ENCODE data around the gene AMBP. TPM values are rescaled to one million over a fixed set of nuclear protein-coding genes. Genes with fewer than 3 reads are reported as not detected.

AMBP gene
- total and polyA plus RNA-seq, 2 of the 13 experiments (the other 11 are each of a cell fraction or from before 2014, with no cell fraction given), result 1,510 to 2,580 TPM

- TF ChIP-seq ZNF281 (CRISPR knock-in tag; IDR thresholded peaks at IDR 0.05; ENCODE audit: borderline replicate concordance) (0 out of 2 replicates have a peak, but pooled peaks have one; percentile 18), EZH2 (conservative IDR thresholded peaks at IDR 0.05; ENCODE audit: low read depth, low read length) (no peak), ZNF615 (CRISPR knock-in tag; IDR thresholded peaks at IDR 0.05; ENCODE audit: borderline replicate concordance) (no peak), ZNF639 (CRISPR knock-in tag; conservative IDR thresholded peaks at IDR 0.05) (peak; percentile 56; the same call in 1 of the 2 replicates), NCOR1 (IDR thresholded peaks at IDR 0.05; ENCODE audit: borderline replicate concordance, low read length) (no peak), ZSCAN30 (CRISPR knock-in tag; IDR thresholded peaks at IDR 0.05) (no peak), ZNF605 (CRISPR knock-in tag; IDR thresholded peaks at IDR 0.05) (0 out of 2 replicates have a peak, but pooled peaks have one; percentile 37), ZNF318 (CRISPR knock-in tag; IDR thresholded peaks at IDR 0.05) (peak; percentile 40; the same call in 1 of the 2 replicates), RELA (CRISPR knock-in tag; IDR thresholded peaks at IDR 0.05) (no peak), MAFG (CRISPR knock-in tag; IDR thresholded peaks at IDR 0.05) (no peak), CREB3 (CRISPR knock-in tag; IDR thresholded peaks at IDR 0.05) (no peak), ZNF180 (CRISPR knock-in tag; IDR thresholded peaks at IDR 0.05; ENCODE audit: borderline replicate concordance, low read depth) (no peak), ZNF577 (CRISPR knock-in tag; IDR thresholded peaks at IDR 0.05; ENCODE audit: borderline replicate concordance, low read depth) (no peak), GRHL1 (CRISPR knock-in tag; conservative IDR thresholded peaks at IDR 0.05) (no peak)
Observed at GRCh38 chr9:114058688-114059046, 19.4 kb downstream of the AMBP start (continued).
